DMS79 (cell line): ENCODE results near the gene SAPCD1.

Experiments used
- DNase-seq: peaks from one replicate; lab custom pipeline; 2025; lab: John Stamatoyannopoulos, UW

The SAPCD1 gene

GRCh38 chr6:31729515-31729978, 32.9 kb upstream of the SAPCD1 start:
- DNase-seq: no peak

DNA sequence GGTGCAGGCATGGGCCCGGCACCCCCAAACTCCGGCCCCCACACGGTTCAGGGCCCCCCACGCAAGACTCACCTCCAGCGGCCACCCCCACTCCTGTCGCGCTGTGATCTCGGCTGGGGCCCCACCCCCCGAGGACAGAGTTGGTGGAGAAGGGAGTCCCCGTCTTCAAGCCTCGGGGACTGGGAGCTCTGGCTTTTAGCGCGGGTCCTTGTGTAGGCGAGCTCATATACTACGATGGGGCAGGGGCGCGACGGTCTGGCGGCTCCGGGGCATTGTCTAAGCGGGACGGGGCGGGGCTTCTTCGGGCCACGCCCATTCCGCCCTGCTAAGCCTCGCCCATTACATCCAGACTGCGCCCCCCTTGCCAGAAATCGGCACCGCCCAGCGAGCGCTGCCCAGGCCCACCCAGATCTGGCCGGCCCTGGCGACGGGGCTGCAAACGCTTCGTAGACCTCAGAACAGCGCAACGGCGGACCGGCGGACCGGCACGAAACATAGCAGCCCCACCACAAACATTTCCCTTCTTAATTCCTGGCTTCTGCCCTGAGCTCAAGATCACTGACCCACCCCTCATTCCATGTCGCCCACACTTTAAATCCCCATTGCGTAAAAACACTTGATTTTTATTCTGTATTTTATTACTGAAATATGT, 32.4 kb upstream of the SAPCD1 start:
- DNase-seq: no peak

DNA sequence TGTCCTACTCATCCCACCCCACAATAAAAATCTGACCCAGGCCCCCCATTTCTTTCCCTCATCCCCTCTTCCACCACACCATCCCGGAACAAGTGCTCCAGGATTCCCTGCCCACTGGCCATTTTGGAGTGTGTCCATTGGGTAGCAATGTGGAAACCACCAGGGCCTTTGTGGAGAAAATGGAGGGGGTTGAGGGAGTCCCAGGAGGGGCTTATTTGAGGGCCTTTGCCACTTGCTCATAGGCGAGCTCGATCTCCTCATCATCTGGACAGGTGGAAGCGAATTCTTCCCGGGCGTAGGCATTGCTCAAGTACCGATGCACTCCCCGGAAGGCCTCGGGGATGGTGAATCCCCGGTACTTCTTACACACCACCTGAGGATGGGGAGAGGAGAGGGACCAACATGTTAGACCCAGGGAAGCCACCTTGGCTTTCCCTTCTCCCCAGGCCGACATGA, 31.8 kb upstream of the SAPCD1 start:
- no peak for DNase-seq

DNA sequence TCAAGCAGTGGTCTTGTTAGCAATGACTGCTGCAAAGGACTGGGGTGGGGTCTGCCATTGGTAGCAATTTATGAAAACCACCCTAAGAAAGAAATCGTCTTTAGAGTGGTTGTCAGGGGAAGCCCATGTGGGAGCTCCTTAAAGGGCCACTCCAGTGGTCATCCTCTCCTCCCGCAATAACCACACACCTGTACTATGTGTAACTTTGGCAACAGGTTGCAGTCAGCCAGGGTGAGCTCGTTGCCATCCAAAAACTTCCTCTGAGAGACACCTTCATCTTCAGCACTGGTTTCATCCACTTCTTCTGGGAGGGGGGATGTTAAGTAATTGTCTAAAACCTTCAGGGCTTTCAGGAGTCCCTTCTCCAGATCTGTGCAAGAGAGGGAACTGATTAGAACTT, 30.4 kb upstream of the SAPCD1 start:
- no peak for DNase-seq

GRCh38 chr6:31733734-31734133, 28.7 kb upstream of the SAPCD1 start:
- no peak for DNase-seq

GRCh38 chr6:31734247-31734820, 28.1 kb upstream of the SAPCD1 start:
- DNase-seq: no peak

DNA sequence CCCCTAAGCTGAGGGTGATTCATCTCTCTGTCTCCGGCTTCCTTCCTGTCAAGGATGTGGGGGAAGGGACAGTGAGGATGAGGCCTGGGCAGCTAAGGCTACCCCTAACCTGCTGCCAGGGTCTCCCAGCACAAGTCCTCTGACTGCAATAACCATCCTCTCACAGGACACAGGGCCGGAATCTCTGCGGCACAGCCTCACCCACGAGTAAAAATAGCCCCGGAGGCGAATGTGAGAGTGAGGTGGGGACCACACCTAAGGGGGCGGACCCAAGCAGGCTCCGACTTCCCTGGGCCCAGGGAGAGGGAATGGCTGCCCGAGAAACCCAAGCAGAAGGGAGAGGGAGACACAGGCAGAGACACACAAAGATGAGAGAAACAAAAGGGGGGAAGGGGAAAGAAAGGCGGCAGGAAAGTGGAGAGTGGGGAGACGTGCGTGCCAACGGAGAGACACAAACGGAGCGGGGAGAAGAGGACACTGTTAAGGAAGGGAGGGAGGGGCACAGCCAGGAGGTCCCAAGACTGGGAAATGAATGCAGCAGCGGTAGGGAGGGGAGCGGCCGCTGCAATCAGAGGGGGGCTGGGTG, 27.5 kb upstream of the SAPCD1 start:
- no peak for DNase-seq

DNA sequence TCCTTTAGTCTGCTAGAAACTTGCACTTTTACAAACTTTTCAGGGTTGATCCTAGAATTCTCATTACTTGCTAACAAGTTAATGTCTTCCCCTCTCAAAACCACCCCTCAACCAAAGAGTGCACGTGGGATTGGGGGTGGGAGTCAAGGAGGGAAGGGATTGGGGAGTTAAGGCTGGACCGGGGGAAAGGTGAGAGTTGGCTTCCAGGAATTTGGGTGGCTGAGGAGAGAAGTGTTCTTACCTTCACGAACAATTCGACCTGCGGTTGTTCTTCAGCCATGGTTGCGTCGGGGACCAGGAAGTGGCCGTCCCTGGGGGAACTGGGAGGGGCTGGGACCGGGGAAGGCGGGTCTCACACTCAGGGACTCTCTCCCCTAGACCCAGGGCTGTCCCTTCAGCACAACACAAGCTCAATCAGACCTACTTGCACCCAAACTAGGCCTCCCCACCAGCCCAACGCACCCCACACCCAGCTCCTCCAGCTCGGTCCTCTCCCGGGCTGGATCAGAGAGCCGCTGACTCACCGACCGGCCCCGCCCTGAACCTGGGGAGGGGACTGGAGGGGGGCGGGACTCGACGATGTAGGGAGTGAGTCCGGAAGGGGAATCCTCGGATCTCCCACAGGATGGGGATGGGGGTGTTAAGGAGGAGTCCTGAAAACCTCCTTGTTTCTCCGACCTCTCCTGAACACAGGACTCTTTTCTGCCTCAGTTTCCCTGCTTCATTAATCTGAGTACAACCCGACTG, 26.3 kb upstream of the SAPCD1 start, which contains the start of gene CLIC1:
CLIC1 (minus strand) TSS at position 510 of the 747 bp plus-strand sequence; CDS start at position 280, 230 bp downstream.
- DNase-seq: peak; percentile 83

- DNase-seq: no peak
Observed at GRCh38 chr6:31736768-31737314, 25.6 kb upstream of the SAPCD1 start.

GRCh38 chr6:31737315-31737990, 25.0 kb upstream of the SAPCD1 start:
- DNase-seq: peak; percentile 30

DNA sequence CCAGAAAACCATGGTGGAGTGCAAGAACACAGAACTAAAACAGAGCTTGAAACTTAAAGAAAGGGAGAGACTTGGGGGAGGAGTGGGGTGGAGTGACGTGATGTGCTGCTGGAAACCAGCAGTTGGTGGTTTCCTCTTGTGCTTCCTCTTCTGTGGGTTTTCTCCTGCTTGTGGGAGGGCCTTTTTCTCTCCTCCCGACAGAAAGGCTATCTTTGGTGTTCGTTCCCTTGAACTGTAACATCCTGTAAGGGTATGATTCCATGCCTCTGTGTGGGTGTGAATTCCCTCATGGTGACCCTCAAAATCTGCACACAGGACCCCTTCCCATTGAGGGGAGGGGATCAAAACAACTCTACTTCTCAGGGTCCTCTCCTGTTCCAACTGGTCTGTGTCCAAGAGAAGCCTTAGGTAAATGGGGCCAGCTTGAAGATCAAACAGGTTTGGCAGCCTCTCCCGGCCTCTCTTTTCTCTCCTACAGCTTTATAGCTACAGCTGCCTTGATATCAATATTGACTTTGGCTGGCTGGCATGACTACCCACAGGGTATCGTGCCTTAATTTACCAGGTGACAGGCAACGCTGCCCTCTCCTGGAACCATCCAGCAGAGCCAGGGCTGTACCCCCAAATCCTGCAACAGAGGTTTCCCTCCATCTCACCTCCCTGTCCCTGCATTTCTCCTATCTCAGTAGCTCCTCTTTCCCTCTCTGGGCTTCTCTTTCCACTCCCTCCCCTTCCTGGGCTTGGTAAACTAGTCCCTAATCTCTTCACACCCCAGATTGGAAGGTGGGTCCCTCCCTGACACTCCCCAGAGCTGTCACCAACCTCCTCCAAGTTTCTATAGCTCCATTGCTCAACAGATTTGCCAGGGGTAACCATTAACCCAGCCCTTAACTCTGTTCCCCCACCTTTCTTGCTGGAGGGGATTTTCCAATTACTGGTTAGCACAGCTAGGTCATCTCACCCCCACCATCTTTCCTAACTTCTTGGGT, 24.2 kb upstream of the SAPCD1 start:
- DNase-seq: peak; percentile 87

- DNase-seq: peak; percentile 92
Observed at GRCh38 chr6:31739639-31740396, 22.6 kb upstream of the SAPCD1 start, which contains the start of gene MSH5. MSH5 (plus strand) TSS chr6:31740005; CDS start chr6:31740467, 462 bp downstream.

DNA sequence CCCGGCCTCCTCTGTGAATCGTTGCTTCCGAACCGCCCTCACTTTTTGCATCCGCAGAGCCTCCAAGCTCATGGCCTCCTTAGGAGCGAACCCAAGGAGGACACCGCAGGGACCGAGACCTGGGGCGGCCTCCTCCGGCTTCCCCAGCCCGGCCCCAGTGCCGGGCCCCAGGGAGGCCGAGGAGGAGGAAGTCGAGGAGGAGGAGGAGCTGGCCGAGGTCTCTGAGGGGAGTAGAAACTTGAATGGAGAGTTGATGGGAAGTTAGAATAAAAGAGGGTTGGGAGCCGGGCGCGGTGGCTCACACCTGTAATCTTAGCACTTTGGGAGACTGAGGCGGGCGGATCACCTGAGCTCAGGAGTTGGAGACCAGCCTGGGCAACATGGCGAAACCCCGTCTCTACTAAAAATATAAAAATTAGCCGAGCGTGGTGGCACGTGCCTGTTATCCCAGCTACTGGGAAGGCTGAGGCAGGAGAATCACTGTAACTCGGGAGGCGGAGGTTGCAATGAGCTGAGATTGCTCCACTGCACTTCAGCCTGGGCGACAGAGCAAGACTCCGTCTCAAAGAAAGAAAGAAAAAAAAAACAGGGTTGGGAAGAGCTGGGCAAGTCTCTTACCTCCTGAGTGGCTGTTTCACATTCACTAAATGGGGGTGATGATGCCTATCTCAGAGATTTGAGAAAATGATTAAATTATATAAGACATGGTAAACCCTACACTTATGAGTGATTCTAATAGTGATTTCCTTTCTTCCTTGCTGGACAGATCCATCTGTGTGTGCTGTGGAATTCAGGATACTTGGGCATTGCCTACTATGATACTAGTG, 21.8 kb upstream of the SAPCD1 start:
- DNase-seq: no peak

DNA sequence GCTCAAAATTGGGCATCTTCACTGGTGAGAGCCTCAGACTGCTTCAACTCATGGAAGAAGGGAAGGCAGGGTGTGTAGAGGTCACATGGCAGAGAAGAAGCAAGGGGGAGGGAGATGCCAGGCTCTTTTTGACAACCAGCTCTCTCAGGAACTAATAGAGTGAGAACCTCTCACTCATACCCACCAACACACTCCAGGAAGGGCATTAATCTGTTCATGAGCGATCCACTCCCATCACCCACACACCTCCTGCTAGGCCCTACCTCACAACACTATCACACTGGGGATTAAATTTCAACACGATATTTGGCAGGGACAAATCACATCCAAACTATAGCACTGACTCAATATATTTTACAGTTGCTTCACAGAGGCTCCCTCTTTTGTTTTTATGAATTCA, 20.6 kb upstream of the SAPCD1 start:
- no peak for DNase-seq

DNA sequence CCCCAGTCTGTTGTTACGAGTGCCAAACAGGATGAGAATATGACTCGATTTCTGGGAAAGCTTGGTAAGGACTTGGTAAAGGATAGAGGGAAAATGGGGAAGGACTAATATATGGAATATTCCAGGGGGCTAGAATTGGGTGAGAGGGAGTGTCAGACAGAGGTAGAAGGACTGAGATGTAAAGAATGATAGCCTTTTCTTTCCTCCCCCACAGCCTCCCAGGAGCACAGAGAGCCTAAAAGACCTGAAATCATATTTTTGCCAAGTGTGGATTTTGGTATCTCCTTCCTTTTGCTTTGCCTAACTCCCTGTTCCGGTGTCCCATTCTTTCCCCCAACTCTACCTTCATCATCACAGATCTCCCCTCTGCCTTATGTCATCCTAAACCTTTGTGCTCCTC, 19.6 kb upstream of the SAPCD1 start:
- DNase-seq: no peak

DNA sequence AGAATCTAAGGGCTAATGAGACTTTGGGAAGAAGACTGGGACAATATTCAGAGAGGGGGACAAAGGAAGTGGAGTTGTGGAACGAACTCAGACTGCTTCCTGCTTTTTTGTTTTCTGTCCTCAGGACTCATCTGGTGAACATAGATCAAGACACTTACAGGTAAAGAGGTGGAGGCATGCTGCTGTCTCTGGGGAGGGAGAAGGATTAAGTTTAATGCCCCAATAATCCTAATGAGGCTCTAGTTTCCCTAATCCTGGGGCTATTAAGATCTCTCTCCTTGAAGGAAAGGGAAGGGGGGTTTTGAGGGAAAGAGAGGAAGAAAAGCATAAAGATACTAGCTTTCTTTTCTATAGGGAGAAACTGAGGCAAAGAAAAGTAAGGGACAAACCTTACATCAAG, 18.0 kb upstream of the SAPCD1 start:
- DNase-seq: no peak

GRCh38 chr6:31749301-31750036, 13.0 kb upstream of the SAPCD1 start:
- DNase-seq: no peak

GRCh38 chr6:31750411-31751022, 11.9 kb upstream of the SAPCD1 start:
- no peak for DNase-seq
